Activated effector memory CD4-positive, alpha-beta T cell treated with anti-CD3 and anti-CD28 coated beads, Interleukin-2, amount 50 U/mL, for 16 hours (primary cell): Measurements from ENCODE around the gene PFDN1.

Experiments used
- DNase-seq: peaks from one replicate; pipeline ENCODE4 v3.0.0-alpha.2; 2020

The PFDN1 gene

GRCh38 chr5:140295414-140295813, 7.5 kb downstream of the PFDN1 start:
- DNase-seq, result no peak

GRCh38 chr5:140294753-140295152, 8.1 kb downstream of the PFDN1 start:
- DNase-seq, result no peak

- DNase-seq, result no peak
Observed at GRCh38 chr5:140293849-140294100, 9.1 kb downstream of the PFDN1 start.

- no peak for DNase-seq
Observed at GRCh38 chr5:140293091-140293848, 9.6 kb downstream of the PFDN1 start.

- no peak for DNase-seq
Observed at GRCh38 chr5:140292212-140293036, 10.5 kb downstream of the PFDN1 start.

GRCh38 chr5:140287801-140288521, 14.9 kb downstream of the PFDN1 start:
- DNase-seq, result no peak

- no peak for DNase-seq
Observed at GRCh38 chr5:140286424-140286823, 16.5 kb downstream of the PFDN1 start.

- DNase-seq, result no peak
Observed at GRCh38 chr5:140284013-140284412, 18.9 kb downstream of the PFDN1 start.

GRCh38 chr5:140282266-140282665, 20.6 kb downstream of the PFDN1 start:
- DNase-seq, result no peak

GRCh38 chr5:140275837-140276236, 27.1 kb downstream of the PFDN1 start:
- DNase-seq, result no peak

GRCh38 chr5:140273401-140273877, 29.5 kb downstream of the PFDN1 start:
- no peak for DNase-seq

- no peak for DNase-seq
Observed at GRCh38 chr5:140270008-140270407, 32.9 kb downstream of the PFDN1 start.

GRCh38 chr5:140267559-140268018, 35.3 kb downstream of the PFDN1 start:
- no peak for DNase-seq

- no peak for DNase-seq
Observed at GRCh38 chr5:140267201-140267540, 35.7 kb downstream of the PFDN1 start.

GRCh38 chr5:140266471-140267200, 36.3 kb downstream of the PFDN1 start:
- no peak for DNase-seq

GRCh38 chr5:140265845-140266244, 37.1 kb downstream of the PFDN1 start:
- DNase-seq, result no peak

- DNase-seq, result no peak
Observed at GRCh38 chr5:140262839-140263238, 40.1 kb downstream of the PFDN1 start.

- DNase-seq, result no peak
Observed at GRCh38 chr5:140262221-140262620, 40.7 kb downstream of the PFDN1 start.

- no peak for DNase-seq
Observed at GRCh38 chr5:140261403-140262171, 41.3 kb downstream of the PFDN1 start.

GRCh38 chr5:140260089-140260656, 42.7 kb downstream of the PFDN1 start:
- no peak for DNase-seq

- no peak for DNase-seq
Observed at GRCh38 chr5:140259500-140259899, 43.4 kb downstream of the PFDN1 start.

- no peak for DNase-seq
Observed at GRCh38 chr5:140258873-140259272, 44.0 kb downstream of the PFDN1 start.
